Measurements from ENCODE around the gene CMTM8.
A peak's percentile ranks its signal among the peaks of the same experiment; 100 is the strongest.

CMTM8 gene

GRCh38 chr3:32236377-32236776 lies 2.1 kb upstream of the CMTM8 start:
- no peak for DNase-seq

GRCh38 chr3:32237670-32238452 lies 619 bp upstream of the CMTM8 start:
- DNase-seq: peak; percentile 5

- no peak for DNase-seq
Observed at GRCh38 chr3:32239307-32240158, 1.1 kb downstream of the CMTM8 start.

- peak; percentile 60 for DNase-seq
Observed at GRCh38 chr3:32240159-32240545, 1.7 kb downstream of the CMTM8 start.

- DNase-seq: no peak
Observed at GRCh38 chr3:32241100-32241499, 2.6 kb downstream of the CMTM8 start.

- no peak for DNase-seq
Observed at GRCh38 chr3:32243519-32243918, 5.0 kb downstream of the CMTM8 start.

- no peak for DNase-seq
Observed at GRCh38 chr3:32245200-32245599, 6.7 kb downstream of the CMTM8 start.

- DNase-seq: no peak
Observed at GRCh38 chr3:32246079-32246675, 7.7 kb downstream of the CMTM8 start.

GRCh38 chr3:32249184-32249782 lies 10.8 kb downstream of the CMTM8 start:
- no peak for DNase-seq

GRCh38 chr3:32254268-32254667 lies 15.8 kb downstream of the CMTM8 start:
- no peak for DNase-seq

GRCh38 chr3:32255345-32255744 lies 16.9 kb downstream of the CMTM8 start:
- DNase-seq: no peak

- DNase-seq: no peak
Observed at GRCh38 chr3:32256206-32256605, 17.7 kb downstream of the CMTM8 start.

GRCh38 chr3:32257042-32257441 lies 18.6 kb downstream of the CMTM8 start:
- DNase-seq: no peak

GRCh38 chr3:32257641-32258438 lies 19.4 kb downstream of the CMTM8 start:
- peak; percentile 17 for DNase-seq

GRCh38 chr3:32258869-32259268 lies 20.4 kb downstream of the CMTM8 start:
- no peak for DNase-seq

GRCh38 chr3:32261545-32261944 lies 23.1 kb downstream of the CMTM8 start:
- DNase-seq: no peak

GRCh38 chr3:32262201-32262600 lies 23.7 kb downstream of the CMTM8 start:
- no peak for DNase-seq

GRCh38 chr3:32274306-32274705 lies 35.8 kb downstream of the CMTM8 start:
- no peak for DNase-seq

GRCh38 chr3:32275506-32275905 lies 37.0 kb downstream of the CMTM8 start:
- DNase-seq: no peak

- DNase-seq: no peak
Observed at GRCh38 chr3:32276279-32276841, 37.9 kb downstream of the CMTM8 start.

GRCh38 chr3:32278714-32279113 lies 40.2 kb downstream of the CMTM8 start:
- DNase-seq: no peak

GRCh38 chr3:32280262-32280910 lies 41.9 kb downstream of the CMTM8 start:
- DNase-seq: no peak
